Fibroblast of the conjunctiva (primary cell): Measurements from ENCODE around the gene OCA2.
"Not testable (repeated sequence)": the region's sequence is repeated elsewhere in the genome, so short reads cannot be mapped to it uniquely, and the experiment has no call there.

Experiments
- DNase-seq: peaks from one replicate; pipeline ENCODE4 v3.0.0-alpha.2; 2010; ENCODE audit warnings: low read depth

Gene OCA2

DNA sequence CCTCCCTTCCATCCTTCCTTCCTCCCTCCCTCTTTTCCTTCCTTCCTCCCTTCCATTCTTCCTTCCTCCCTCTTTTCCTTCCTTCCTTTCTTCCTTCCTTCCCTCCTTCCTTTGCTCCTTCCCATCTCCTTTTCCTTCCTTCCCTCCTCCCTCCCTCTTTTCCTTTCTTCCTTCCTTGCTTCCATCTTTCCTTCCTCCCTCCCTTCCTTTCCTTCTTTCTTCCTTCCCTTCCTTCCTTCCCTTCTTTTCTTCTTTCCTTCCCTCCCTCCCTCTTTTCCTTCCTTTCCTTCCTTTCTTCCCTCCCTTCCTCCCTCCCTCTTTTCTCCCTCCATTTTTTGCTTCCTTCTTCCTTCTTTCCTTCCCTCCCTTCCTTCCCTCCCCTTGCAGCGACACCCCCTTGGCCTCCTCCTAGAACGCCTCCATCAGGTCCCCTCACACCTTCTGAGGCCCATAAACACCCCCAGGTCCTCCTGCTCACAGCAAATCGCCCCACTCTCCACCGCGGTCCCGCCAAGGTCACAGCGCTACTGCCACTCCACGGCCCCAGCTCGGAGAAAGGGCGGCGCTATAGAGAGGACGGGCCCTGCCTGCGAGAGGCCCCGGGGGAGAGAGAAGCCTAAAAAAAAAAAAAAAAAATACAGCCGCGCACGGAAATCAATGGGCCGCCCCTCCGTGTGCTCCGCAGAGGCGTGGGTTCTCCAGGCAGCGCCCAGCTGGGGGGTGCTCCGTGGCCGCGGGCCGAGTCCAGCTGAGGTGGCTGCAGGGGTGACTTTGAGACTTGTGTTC is 328.2 kb downstream of the OCA2 start:
- no peak for DNase-seq

DNA sequence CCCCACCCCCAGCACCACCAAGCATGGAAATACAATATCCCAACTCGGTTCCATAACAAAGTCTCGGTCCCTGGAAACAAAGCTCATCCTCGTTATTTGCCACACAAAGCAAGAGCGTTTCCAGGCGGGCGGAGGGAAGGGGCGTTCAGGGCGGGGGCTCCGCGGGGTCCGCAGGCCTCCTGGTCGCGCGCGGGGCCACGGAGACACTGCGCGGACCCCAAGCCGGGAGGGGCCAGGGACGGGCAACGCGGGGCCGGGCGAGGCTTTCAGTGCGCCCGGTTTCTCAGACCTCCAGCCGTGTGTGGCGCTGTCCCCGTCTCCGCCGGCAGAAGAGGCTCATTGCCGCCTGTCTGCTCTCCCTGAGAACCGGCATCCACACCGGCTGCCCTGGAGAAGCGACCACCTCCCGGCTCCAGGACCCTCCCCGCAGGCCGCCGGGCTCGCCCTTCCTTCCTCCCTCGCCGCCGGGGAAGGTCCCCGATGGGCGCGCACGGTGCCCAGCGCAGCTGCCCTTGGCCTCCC is 329.0 kb downstream of the OCA2 start:
- DNase-seq = no peak

DNA sequence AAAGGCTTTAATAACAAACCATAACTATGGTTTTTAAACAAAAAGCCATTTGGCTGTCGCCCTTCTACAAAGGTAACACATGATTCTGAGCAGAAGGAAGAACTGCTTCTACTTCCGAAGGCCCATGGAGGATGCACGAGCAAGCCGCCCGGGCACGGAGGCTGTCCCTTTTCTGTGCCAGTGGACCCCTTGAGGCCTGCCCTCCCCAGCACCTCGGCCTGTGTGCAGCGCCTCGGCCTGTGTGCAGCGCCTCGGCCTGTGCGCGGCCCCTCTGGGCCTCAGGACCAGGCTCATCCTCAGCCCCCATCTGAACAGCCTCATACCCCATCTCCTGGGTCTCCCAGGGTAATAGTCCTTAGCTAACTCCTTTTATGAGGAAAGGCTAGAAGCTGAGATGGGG is 329.5 kb downstream of the OCA2 start:
- no peak for DNase-seq

GRCh38 chr15:27768732-27769475 is 330.2 kb downstream of the OCA2 start:
- no peak for DNase-seq

DNA sequence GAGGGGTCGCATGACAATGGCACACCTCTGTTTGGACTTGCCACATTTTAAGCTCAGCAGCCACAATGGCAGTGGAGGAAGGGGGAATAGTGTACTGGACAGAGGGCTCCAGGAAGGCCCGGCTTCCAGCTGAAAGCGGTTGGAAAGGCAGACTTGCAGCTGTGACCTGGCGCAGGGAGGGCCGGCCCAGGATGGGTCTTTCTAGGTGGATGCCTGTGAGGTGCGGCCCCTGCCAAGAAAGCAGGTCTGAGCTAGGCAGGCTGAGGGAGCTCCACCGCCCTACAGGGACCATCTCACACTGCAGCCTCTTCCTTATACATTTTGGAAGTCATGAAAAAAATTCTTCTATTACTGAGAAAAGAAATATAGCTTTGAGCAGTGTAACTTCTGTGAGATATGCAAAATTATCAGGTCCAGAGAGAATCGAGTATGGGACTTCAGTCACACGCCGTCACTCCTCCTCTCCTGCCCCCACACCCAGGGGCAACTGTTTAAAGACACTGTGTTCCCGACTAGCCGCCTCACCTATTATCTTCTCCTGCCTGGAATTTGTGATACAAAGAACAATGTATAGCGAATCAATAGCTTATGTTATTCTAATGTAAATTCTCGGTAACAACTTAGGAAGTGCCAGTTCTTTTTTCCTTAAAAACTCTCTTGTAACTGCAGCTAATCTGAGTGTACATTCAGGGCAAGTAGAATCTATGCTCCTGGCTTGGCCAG is 331.0 kb downstream of the OCA2 start:
- no peak for DNase-seq

- DNase-seq = not testable (repeated sequence)
Measured at GRCh38 chr15:27767430-27767829, 331.7 kb downstream of the OCA2 start.

DNA sequence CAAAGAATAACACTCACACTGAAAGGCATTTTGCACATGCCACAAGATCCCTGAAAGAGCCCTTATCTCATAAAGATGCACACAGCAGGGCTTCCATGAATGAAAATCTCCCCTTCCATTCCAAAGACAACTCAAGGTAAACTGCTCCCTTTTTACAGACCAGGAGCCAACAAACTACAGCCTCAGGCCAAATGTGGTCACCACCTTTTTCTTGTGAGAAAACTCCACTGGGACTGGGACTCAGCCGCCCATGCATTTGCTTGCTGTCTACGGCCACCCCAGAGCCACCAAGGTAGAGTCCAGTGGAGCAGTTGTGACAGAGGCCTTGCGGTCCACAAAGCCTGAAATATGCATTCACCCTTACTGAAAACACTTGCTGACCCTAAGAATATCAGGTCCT is 334.8 kb downstream of the OCA2 start:
- no peak for DNase-seq

GRCh38 chr15:27763514-27763913 is 335.6 kb downstream of the OCA2 start:
- DNase-seq = no peak

DNA sequence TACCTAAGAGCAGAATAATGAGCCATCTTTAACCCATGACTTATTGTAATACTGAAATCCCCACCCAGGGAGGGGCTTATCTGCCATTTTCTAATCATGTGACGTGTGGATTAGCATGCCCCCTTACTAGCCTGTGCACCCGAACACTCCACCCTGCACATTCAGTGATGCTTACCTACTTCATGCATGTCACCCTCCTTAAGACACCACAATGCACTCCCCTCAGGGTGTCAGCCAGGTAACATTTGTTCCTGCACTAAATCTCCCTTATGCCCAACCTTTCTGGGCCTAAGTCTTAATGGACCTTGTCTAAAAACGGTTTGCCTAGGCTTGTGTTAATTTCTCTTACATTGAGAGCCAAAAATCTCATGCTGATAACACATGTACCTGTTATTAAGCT is 336.6 kb downstream of the OCA2 start:
- no peak for DNase-seq

GRCh38 chr15:27757052-27757451 is 342.1 kb downstream of the OCA2 start:
- no peak for DNase-seq

DNA sequence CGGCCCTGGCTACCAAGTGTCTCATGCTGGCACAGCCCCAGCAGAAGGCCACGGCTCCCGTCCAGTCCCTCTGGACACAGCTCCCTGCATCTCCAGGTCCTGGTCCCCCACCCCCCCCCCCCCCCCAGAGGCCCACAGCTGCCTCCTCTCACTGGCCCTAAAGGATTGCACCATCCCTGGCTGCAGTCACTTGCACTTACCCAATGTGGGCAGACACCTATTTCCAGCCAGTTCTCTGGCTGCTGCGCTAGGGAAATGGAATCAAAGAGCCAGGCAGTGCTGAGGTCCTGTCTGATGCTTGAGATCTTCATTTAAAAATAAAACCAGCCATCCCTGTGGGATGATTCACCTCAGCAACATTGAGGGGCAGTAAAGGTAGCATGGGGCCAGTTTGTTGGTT is 346.4 kb downstream of the OCA2 start:
- DNase-seq = no peak

- DNase-seq = no peak
Measured at GRCh38 chr15:27747997-27748396, 351.1 kb downstream of the OCA2 start.

DNA sequence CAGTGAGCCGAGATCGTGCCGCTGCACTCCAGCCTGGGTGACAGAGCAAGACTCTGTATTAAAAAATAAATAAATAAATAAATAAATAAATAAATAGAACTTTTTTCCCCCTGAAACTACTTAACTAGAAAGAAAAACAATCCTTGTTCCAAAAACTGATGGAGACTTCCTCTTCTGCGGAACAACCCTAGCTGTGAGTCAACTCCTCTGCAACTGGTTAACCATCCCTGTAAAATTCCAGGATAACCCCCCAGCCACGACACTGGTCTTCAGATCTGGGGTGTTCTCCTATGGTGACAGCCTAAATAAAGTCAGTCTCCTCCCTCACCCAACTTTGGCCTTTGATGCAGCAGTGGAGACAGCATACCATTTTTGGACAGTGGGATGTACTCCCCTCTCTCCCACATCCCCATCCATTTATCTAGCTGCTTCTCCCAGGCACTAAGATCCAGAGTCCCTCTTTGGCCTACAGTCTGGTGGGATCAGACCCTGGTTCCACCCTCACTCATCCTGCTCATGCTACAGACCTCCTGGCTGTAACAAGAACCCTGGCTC is 352.6 kb downstream of the OCA2 start:
- DNase-seq = no peak

DNA sequence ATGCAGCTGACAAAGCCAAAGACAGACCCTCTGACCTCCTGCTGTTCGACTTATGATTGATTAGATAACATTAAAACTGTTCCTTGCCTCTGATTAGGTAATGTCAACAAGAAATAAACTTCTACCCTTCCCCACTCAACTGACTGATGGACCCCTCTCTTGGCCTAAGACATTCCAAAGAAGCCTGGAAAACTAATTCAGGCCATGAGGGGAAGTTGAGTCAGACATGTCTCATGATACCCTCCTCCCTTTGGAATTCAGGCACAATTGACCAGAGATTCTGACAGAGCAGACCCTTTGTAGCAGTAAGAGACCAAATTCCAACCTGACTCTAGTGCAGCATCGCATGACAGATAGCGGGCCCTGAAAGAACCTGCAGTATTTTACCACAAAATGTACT is 354.5 kb downstream of the OCA2 start:
- no peak for DNase-seq

DNA sequence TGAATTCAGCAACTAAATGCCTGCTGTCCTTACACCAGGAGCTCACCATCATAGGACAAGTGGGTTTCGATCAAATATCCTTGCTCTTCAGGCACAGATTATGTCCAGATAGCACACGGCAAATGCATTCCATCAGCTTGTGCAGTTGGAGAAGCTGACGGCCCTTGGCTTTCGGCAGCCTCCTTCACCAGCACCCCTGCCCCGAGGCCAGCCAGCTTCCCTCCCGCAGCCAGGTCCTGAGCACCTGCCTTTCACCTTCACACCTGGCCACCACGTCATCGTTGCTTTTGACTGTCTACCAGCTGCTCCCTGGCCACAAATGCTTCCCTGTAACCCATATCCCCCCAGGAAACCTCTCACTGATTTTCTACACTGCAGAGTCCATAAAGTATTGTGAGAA is 355.5 kb downstream of the OCA2 start:
- no peak for DNase-seq

GRCh38 chr15:27742751-27743477 is 356.2 kb downstream of the OCA2 start:
- DNase-seq = no peak

- no peak for DNase-seq
Measured at GRCh38 chr15:27741226-27741860, 357.8 kb downstream of the OCA2 start.

DNA sequence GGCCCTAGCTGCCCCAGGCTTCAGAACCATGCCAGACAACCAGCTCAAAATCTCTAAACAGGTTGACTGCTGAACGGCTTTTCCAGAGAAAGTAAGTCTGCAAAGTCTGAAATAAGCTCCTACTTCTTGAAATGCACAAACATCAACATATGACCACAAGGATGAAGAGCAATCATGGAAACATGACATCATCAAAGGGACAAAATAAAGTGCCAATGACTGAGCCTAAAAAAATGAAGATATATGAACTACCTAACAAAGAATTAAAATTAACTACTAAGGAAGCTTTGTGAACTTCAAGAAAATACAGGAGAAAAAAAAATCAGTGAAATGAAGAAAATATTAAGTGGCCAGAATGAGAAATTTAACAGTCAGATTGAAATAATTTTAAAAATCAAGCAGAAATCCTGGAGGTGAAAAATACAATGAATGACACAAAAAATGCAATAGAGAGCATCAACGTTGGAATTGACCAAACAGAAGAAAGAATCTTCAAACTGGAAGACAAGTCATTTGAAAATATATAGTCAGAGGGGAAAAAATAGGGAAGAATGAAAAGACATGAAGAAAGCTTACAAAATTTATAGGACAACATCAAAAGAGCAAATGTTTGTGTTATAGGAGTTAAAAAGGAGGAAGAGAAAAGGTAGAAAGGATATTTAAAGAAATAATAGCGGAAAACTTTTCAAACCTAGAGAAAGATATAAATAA is 364.2 kb downstream of the OCA2 start:
- no peak for DNase-seq

DNA sequence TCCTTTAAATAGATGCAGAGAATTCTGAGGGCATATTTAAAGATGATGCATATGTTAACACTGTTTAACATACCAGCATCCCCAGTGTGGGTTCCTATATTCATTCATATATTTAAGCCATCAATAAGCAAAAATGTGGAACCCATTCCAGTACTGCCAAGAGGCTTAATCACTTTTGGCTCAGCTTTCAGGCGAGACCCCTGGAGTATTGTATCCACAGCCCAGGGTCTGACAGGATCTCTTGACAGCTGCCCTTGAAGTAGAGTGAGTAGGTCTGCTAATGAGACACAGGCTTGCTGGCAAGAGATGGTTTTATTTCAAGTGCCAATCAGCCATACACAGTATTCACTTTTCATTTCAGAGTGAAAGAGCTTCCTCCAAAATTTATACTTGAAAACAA is 367.3 kb downstream of the OCA2 start:
- DNase-seq = no peak

DNA sequence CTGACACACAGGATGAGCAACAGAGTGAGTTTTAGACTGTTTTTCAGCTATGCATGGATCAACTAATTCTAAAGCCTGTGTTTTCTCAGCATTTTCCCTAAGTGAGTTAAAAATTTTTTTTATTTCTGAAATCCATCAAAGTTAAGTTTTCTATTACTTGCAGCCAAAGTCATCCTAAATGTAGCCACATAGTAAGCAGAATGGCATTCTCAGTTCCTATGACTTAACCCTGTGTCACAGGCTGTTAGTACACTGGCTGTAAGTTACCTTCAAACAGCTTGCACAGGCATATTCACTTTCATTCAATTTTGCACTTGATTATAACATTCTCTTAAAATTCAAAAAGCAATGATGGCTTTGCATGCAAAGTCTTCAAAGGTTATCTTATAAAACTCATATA is 368.2 kb downstream of the OCA2 start:
- no peak for DNase-seq

DNA sequence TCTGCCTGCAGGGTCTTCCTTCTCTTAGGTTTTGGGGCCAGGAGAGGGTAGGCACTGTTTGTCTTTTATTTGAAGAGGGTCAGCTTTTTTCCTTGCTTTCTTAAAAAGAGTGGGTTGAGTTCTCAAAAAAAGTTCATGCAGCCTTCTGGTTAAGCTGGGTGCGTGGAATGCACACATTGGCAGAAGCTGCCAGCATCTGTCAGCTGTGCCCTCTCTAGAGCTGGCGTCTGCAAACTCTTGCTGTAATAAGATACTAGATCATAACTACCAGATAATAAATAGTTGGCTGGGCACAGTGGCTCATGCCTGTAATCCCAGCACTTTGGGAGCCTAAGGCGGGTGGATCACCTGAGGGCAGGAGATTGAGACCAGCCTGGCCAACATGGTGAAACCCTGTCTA is 373.4 kb downstream of the OCA2 start:
- DNase-seq = no peak
